B cell (primary cell): ENCODE results near the gene TCL1A. TPM values are rescaled to one million over a fixed set of nuclear protein-coding genes. Genes with fewer than 3 reads are reported as not detected.

Experiments
- ATAC-seq: fragments of 200-7000 bp; cut with Tn5 transposase; one replicate; pipeline ENCODE4 v1.10.0; 2021; ENCODE audit warnings: low read depth, mild to moderate bottlenecking, moderate number of reproducible peaks, moderate library complexity
- CTCF ChIA-PET: fragments of 350-600 bp; sonication (Branson Sonifier 250); formaldehyde crosslinking; loops from one replicate; lab custom pipeline; 2021; ENCODE audit warnings: antibody characterized with exemption, inconsistent platforms; lab: Charles Lee
- POLR2A ChIA-PET: fragments of 350-600 bp; sonication (Branson Sonifier 250); formaldehyde crosslinking; loops from one replicate; lab custom pipeline; 2021; ENCODE audit warnings: antibody characterized with exemption; lab: Charles Lee
- DNase-seq: peaks from one replicate; pipeline ENCODE4 v3.0.0; 2013
- H2AFZ ChIP-seq: 2 replicates; pipeline ENCODE4 v1.6.1; 2012; ENCODE audit warnings: mild to moderate bottlenecking, low read depth, low read length; ENCODE audit not compliant: insufficient read depth, poor library complexity, severe bottlenecking
- H3K27ac ChIP-seq, 2 donors: 1 replicate in 1 of 2; 2 replicates in 1 of 2; pipeline ENCODE4 v1.5.1; 2012 to 2013; ENCODE audit warnings: low read length in 2 of 2, mild to moderate bottlenecking in 2 of 2, moderate library complexity in 1 of 2
- H3K27me3 ChIP-seq, 4 experiments: fragments of 200-600 bp in 1 of 4; sonication (generic) in 1 of 4; replicated peaks in 1 of 4; 1 replicate in 2 of 4; 2 replicates in 2 of 4; pipeline versions ENCODE4 v1.6.1 to v1.7.0; 2013 to 2016; ENCODE audit warnings: low read length in 3 of 4, mild to moderate bottlenecking in 2 of 4, mixed read lengths in 1 of 4, moderate library complexity in 1 of 4; ENCODE audit not compliant: insufficient read depth in 4 of 4, control insufficient read depth in 3 of 4; ENCODE audit errors: control extremely low read depth in 1 of 4
- H3K36me3 ChIP-seq, 2 experiments: replicated peaks in 1 of 2; 1 replicate in 1 of 2; 2 replicates in 1 of 2; pipeline versions ENCODE4 v1.6.1 to v1.7.1; 2013; ENCODE audit warnings: low read length in 1 of 2; ENCODE audit not compliant: insufficient read depth in 2 of 2, control insufficient read depth in 1 of 2; ENCODE audit errors: control extremely low read depth in 1 of 2, extremely low read depth in 1 of 2
- H3K4me1 ChIP-seq, 2 donors: fragments of 200-600 bp in 1 of 2; sonication (generic) in 1 of 2; 1 replicate in 1 of 2; 2 replicates in 1 of 2; pipeline versions ENCODE4 v1.5.1 to v1.6.1; 2013 to 2017; ENCODE audit warnings: low read length in 2 of 2; ENCODE audit not compliant: control insufficient read depth in 2 of 2, insufficient read depth in 2 of 2
- H3K4me2 ChIP-seq: replicated peaks from 2 replicates; pipeline ENCODE3; 2012; ENCODE audit warnings: mild to moderate bottlenecking, low read depth, low read length; ENCODE audit not compliant: poor library complexity, severe bottlenecking
- H3K4me3 ChIP-seq, 5 experiments: fragments of 200-600 bp in 1 of 5; sonication (generic) in 1 of 5; 1 replicate in 3 of 5; 2 replicates in 2 of 5; pipeline versions ENCODE4 v1.5.1 to v1.7.0; 2011 to 2016; ENCODE audit warnings: low read length in 4 of 5, mild to moderate bottlenecking in 4 of 5, low read depth in 2 of 5, control low read depth in 1 of 5, moderate library complexity in 1 of 5; ENCODE audit not compliant: insufficient read depth in 1 of 5; ENCODE audit errors: control extremely low read depth in 1 of 5, extremely low read depth in 1 of 5
- H3K79me2 ChIP-seq: fragments of 200-600 bp; sonication (generic); one replicate; pipeline ENCODE4 v1.6.0; 2016; ENCODE audit warnings: low read length; ENCODE audit not compliant: control insufficient read depth, insufficient read depth
- H3K9ac ChIP-seq: fragments of 200-600 bp; sonication (generic); 2 replicates; pipeline ENCODE4 v1.6.1; 2017; ENCODE audit warnings: mild to moderate bottlenecking, low read length, moderate library complexity
- H3K9me3 ChIP-seq, 3 donors: one replicate each; pipeline versions ENCODE4 v1.6.1 to v1.7.1; 2013; ENCODE audit warnings: low read length in 2 of 3; ENCODE audit not compliant: control insufficient read depth in 2 of 3, insufficient read depth in 1 of 3; ENCODE audit errors: control extremely low read depth in 1 of 3
- H4K20me1 ChIP-seq: 2 replicates; pipeline ENCODE4 v1.6.0; 2012; ENCODE audit warnings: mild to moderate bottlenecking, low read length; ENCODE audit not compliant: insufficient read depth, control insufficient read depth, poor library complexity, severe bottlenecking
- H3K27ac Mint-ChIP-seq: one replicate; pipeline ENCODE4 v1.8.0; 2021; ENCODE audit warnings: mixed read lengths
- H3K27me3 Mint-ChIP-seq: one replicate; pipeline ENCODE4 v1.8.0; 2021; ENCODE audit warnings: mixed read lengths
- H3K4me1 Mint-ChIP-seq: one replicate; pipeline ENCODE4 v1.8.0; 2021; ENCODE audit warnings: mixed read lengths
- H3K4me3 Mint-ChIP-seq: one replicate; pipeline ENCODE4 v1.8.0; 2021; ENCODE audit warnings: mixed read lengths
- H3K9me3 Mint-ChIP-seq: one replicate; pipeline ENCODE4 v1.8.0; 2022; ENCODE audit warnings: mixed read lengths; ENCODE audit not compliant: insufficient read depth
- EZH2 ChIP-seq: IDR thresholded peaks from 2 replicates; pipeline ENCODE4 v1.6.1; 2012; ENCODE audit warnings: borderline replicate concordance, low read depth, mild to moderate bottlenecking, moderate library complexity, low read length; ENCODE audit not compliant: insufficient read depth, poor library complexity, severe bottlenecking
- WGBS: methylation state at CpG from one replicate; pipeline ENCODE4 v1.1.5; 2013; ENCODE audit warnings: missing lambda C conversion rate; ENCODE audit not compliant: insufficient coverage; 5-methylcytosine and 5-hydroxymethylcytosine counted together
- intact Hi-C: fragments of 100-400 bp; cut with micrococcal nuclease; formaldehyde crosslinking; loops from one replicate; pipeline ENCODE4 v1.10.0; 2022
- polyA plus RNA-seq: library from polyadenylated mRNA; depleted of rRNA; stranded (reverse); fragments of >200 nt; gene quantifications from 2 replicates; pipeline ENCODE4 v1.2.3, GENCODE V29; 2012
- total RNA-seq, 2 donors: library from RNA; stranded (reverse); fragments of 120-200 nt in 1 of 2; gene quantifications; 1 replicate in 1 of 2; 2 replicates in 1 of 2; pipeline versions ENCODE4 v1.2.3 to v1.2.4, GENCODE V29; 2013 to 2022
- TF ChIP-seq, protein P1 (sequence below): fragments of 200-600 bp; IDR thresholded peaks from one replicate; pipeline ENCODE4 v1.8.0; 2022; ENCODE audit warnings: antibody characterized with exemption, mild to moderate bottlenecking

TCL1A gene
- total and polyA plus RNA-seq, 2 donors (not counting 1 experiment from before 2014, with no cell fraction given) = 272 to 770 TPM

DNA sequence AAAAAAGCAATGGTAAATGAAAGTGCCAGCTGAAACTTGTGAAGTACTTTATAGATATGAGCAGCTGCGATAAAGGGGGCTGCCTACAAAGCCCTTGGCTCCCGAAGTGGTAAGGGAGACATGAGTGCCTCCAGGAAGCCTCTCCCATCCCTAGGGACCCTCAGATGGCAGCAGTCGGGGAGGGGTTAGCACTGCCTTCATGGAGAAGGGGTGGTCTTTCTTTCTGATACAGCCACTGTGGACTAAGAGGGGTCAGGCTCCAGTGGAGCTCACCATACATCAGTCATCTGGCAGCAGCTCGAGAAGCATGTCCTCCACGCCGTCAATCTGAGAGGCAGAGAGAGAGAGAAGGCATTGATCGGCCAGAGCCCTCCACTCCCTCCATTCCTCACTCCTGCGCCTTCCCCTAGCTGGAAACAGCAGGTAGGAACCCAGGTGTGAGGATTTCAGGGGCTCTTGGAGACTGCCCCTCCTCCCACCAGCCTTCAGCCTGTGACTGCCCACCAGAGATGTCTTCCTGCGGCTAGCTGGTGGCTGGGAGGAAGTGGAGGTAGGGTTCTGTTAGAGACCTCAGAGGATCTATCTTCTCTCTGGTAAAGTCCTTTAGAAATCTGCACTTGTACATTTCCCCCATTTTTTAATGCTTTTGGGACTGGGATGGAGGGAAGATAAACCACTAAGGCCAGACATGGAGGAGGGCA lies 2.3 kb downstream of the TCL1A start:
- no peak for TF ChIP-seq EZH2
- TF ChIP-seq, protein P1, sequence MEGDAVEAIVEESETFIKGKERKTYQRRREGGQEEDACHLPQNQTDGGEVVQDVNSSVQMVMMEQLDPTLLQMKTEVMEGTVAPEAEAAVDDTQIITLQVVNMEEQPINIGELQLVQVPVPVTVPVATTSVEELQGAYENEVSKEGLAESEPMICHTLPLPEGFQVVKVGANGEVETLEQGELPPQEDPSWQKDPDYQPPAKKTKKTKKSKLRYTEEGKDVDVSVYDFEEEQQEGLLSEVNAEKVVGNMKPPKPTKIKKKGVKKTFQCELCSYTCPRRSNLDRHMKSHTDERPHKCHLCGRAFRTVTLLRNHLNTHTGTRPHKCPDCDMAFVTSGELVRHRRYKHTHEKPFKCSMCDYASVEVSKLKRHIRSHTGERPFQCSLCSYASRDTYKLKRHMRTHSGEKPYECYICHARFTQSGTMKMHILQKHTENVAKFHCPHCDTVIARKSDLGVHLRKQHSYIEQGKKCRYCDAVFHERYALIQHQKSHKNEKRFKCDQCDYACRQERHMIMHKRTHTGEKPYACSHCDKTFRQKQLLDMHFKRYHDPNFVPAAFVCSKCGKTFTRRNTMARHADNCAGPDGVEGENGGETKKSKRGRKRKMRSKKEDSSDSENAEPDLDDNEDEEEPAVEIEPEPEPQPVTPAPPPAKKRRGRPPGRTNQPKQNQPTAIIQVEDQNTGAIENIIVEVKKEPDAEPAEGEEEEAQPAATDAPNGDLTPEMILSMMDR = no peak
- H3K79me2 ChIP-seq = peaks cover 81% of the 10 kb centered on the region
- CTCF ChIA-PET = interaction anchor here (0.8 to 3.8 kb wide), 10 partner anchors 9 to 102 kb away, joined by 3 to 18 read pairs (median 8); no protein-coding TSS in a partner anchor
- H3K4me1 Mint-ChIP-seq = peaks cover 66% of the 10 kb centered on the region
- H2AFZ ChIP-seq = peak overlapping the region; percentile 11
- H3K9me3 Mint-ChIP-seq = no peaks in the 10 kb centered on the region
- WGBS = 0% methylated on average over 3 of the region's 9 CpGs
- H3K36me3 ChIP-seq = peaks cover 8 to 33% of the 10 kb centered on the region in 2 experiments
- H3K27me3 ChIP-seq = peaks cover 0 to 5% (median 3%) of the 10 kb centered on the region in 4 experiments
- ATAC-seq (peak; percentile 18), DNase-seq (peak; percentile 55)
- H4K20me1 ChIP-seq = no peaks in the 10 kb centered on the region
- peaks cover 32% of the 10 kb centered on the region for H3K27me3 Mint-ChIP-seq
- POLR2A ChIA-PET = interaction anchor here (0.5 to 1.8 kb wide), 8 partner anchors 12 to 768 kb away, joined by 3 to 19 read pairs (median 4); no protein-coding TSS in a partner anchor
- peak overlapping the region; percentile 70 to 96 (median 90) for H3K4me3 ChIP-seq
- peaks cover 0 to 5% (median 0%) of the 10 kb centered on the region in 3 donors for H3K9me3 ChIP-seq
- peak overlapping the region; percentile 93 for H3K27ac Mint-ChIP-seq
- peak overlapping the region; percentile 95 for H3K4me3 Mint-ChIP-seq
- H3K4me2 ChIP-seq = peak overlapping the region; percentile 75
- intact Hi-C loops = loop anchor here (2.0 to 5.0 kb wide), 2 partner anchors 15 to 61 kb away; no protein-coding TSS in a partner anchor
- peak overlapping the region; percentile 76 to 81 for H3K27ac ChIP-seq
- H3K9ac ChIP-seq = peak overlapping the region; percentile 82
- peaks cover 44 to 78% of the 10 kb centered on the region in 2 donors for H3K4me1 ChIP-seq
